GM23248 (cell line): ENCODE results near the gene DCAF5.

ENCODE experiments used
- EZH2 ChIP-seq: fragments of 200-600 bp; sonication (generic); IDR thresholded peaks from 2 replicates; pipeline ENCODE4 v1.6.1; 2018; ENCODE audit warnings: antibody characterized with exemption, mild to moderate bottlenecking; ENCODE audit not compliant: insufficient read depth, poor library complexity, severe bottlenecking
- EZH2phosphoT487 ChIP-seq: fragments of 200-600 bp; sonication (generic); IDR thresholded peaks from 2 replicates; pipeline ENCODE4 v1.6.1; 2018; ENCODE audit warnings: antibody characterized with exemption, moderate library complexity, mild to moderate bottlenecking, low read depth; ENCODE audit not compliant: insufficient read depth

GRCh38 chr14:69139743-69140142 lies 13.2 kb downstream of the DCAF5 start:
- TF ChIP-seq EZH2 (no peak), EZH2phosphoT487 (no peak)
